Naive B cell (primary cell): Measurements from ENCODE around the gene SNX2. TPM values are rescaled to one million over a fixed set of nuclear protein-coding genes. Genes with fewer than 3 reads are reported as not detected.
"Not testable (repeated sequence)": the region's sequence is repeated elsewhere in the genome, so short reads cannot be mapped to it uniquely, and the experiment has no call there.

Source experiments
- ATAC-seq, 2 donors: fragments of 150-1000 bp; cut with Tn5 transposase; 2 replicates each; pipeline ENCODE4 v1.10.0; 2021; ENCODE audit warnings: low read depth in 2 of 2, mild to moderate bottlenecking in 2 of 2, moderate library complexity in 2 of 2
- DNase-seq: peaks from one replicate; pipeline ENCODE4 v3.0.0; 2022
- H3K27ac Mint-ChIP-seq, 6 donors: one replicate each; pipeline ENCODE4 v1.8.0; 2020 to 2022; ENCODE audit warnings: mild to moderate bottlenecking in 6 of 6, mixed read lengths in 6 of 6, moderate library complexity in 5 of 6, inconsistent platforms in 2 of 6
- H3K27me3 Mint-ChIP-seq, 3 donors: one replicate each; pipeline ENCODE4 v1.8.0; 2021 to 2022; ENCODE audit warnings: mixed read lengths in 3 of 3, mild to moderate bottlenecking in 1 of 3
- H3K36me3 Mint-ChIP-seq, 2 donors: one replicate each; pipeline ENCODE4 v1.8.0; 2020 to 2022; ENCODE audit warnings: mixed read lengths in 2 of 2, inconsistent platforms in 1 of 2, mild to moderate bottlenecking in 1 of 2
- H3K4me1 Mint-ChIP-seq, 3 donors: one replicate each; pipeline ENCODE4 v1.8.0; 2020 to 2022; ENCODE audit warnings: mixed read lengths in 3 of 3, inconsistent platforms in 1 of 3, mild to moderate bottlenecking in 1 of 3, moderate library complexity in 1 of 3
- H3K4me3 Mint-ChIP-seq, 8 donors: one replicate each; pipeline ENCODE4 v1.8.0; 2020 to 2022; ENCODE audit warnings: mild to moderate bottlenecking in 8 of 8, mixed read lengths in 8 of 8, moderate library complexity in 8 of 8, inconsistent platforms in 2 of 8
- H3K9me3 Mint-ChIP-seq, 7 donors: one replicate each; pipeline ENCODE4 v1.8.0; 2020 to 2022; ENCODE audit warnings: mixed read lengths in 7 of 7, mild to moderate bottlenecking in 5 of 7, inconsistent platforms in 2 of 7, moderate library complexity in 1 of 7
- polyA plus RNA-seq, 6 donors: library from polyadenylated mRNA; unstranded; fragments of 300-500 nt; fragmentation: Illumina TruSeq; gene quantifications; one replicate each; pipeline ENCODE4 v1.2.3, GENCODE V29; 2021; ENCODE audit warnings: low read depth in 6 of 6

Gene SNX2
- polyA plus RNA-seq, 6 donors from 2014 or later = 457 to 756 (median 632) TPM

GRCh38 chr5:122755783-122756182, 19.1 kb upstream of the SNX2 start:
- H3K9me3 Mint-ChIP-seq = no peaks in the 10 kb centered on the region
- peaks cover 20 to 30% (median 26%) of the 10 kb centered on the region in 3 donors for H3K4me1 Mint-ChIP-seq
- peaks cover 0 to 7% (median 0%) of the 10 kb centered on the region in 3 donors for H3K27me3 Mint-ChIP-seq
- H3K27ac Mint-ChIP-seq = peak overlapping the region in 1 of 6 donors; percentile 49
- DNase-seq (no peak), ATAC-seq (no peak)
- H3K36me3 Mint-ChIP-seq = no peaks in the 10 kb centered on the region
- H3K4me3 Mint-ChIP-seq = no peak overlapping the region

GRCh38 chr5:122756264-122756911, 18.5 kb upstream of the SNX2 start:
- Mint-ChIP-seq H3K27me3 (peaks cover 0 to 3% (median 0%) of the 10 kb centered on the region in 3 donors), H3K4me1 (peaks cover 16 to 24% (median 21%) of the 10 kb centered on the region in 3 donors), H3K27ac (no peak overlapping the region), H3K9me3 (no peaks in the 10 kb centered on the region), H3K36me3 (no peaks in the 10 kb centered on the region), H3K4me3 (no peak overlapping the region)
- peak; percentile 33 for DNase-seq
- peak; percentile 91 to 98 for ATAC-seq

GRCh38 chr5:122757285-122757684, 17.6 kb upstream of the SNX2 start:
- peak overlapping the region in 1 of 6 donors; percentile 34 for H3K27ac Mint-ChIP-seq
- ATAC-seq (no peak), DNase-seq (no peak)
- no peak overlapping the region for H3K4me3 Mint-ChIP-seq
- H3K4me1 Mint-ChIP-seq = peaks cover 12 to 18% (median 15%) of the 10 kb centered on the region in 3 donors
- H3K36me3 Mint-ChIP-seq = no peaks in the 10 kb centered on the region
- no peaks in the 10 kb centered on the region for H3K27me3 Mint-ChIP-seq
- no peaks in the 10 kb centered on the region for H3K9me3 Mint-ChIP-seq

GRCh38 chr5:122759241-122760070, 15.4 kb upstream of the SNX2 start:
- Mint-ChIP-seq H3K4me3 (no peak overlapping the region), H3K27me3 (no peaks in the 10 kb centered on the region), H3K4me1 (peaks cover 12 to 18% (median 12%) of the 10 kb centered on the region in 3 donors), H3K27ac (peak overlapping the region in 1 of 6 donors; percentile 39), H3K36me3 (no peaks in the 10 kb centered on the region), H3K9me3 (no peaks in the 10 kb centered on the region)
- ATAC-seq (no peak), DNase-seq (no peak)

GRCh38 chr5:122760236-122760635, 14.6 kb upstream of the SNX2 start:
- no peaks in the 10 kb centered on the region for H3K27me3 Mint-ChIP-seq
- H3K36me3 Mint-ChIP-seq = no peaks in the 10 kb centered on the region
- H3K9me3 Mint-ChIP-seq = no peaks in the 10 kb centered on the region
- DNase-seq (no peak), ATAC-seq (no peak)
- H3K4me1 Mint-ChIP-seq = peaks cover 12 to 18% (median 12%) of the 10 kb centered on the region in 3 donors
- no peak overlapping the region for H3K4me3 Mint-ChIP-seq
- H3K27ac Mint-ChIP-seq = peak overlapping the region in 2 of 6 donors; percentile 23 to 39

GRCh38 chr5:122761115-122761514, 13.8 kb upstream of the SNX2 start:
- H3K4me1 Mint-ChIP-seq = peaks cover 5 to 12% (median 5%) of the 10 kb centered on the region in 3 donors
- H3K4me3 Mint-ChIP-seq = no peak overlapping the region
- H3K36me3 Mint-ChIP-seq = no peaks in the 10 kb centered on the region
- no peaks in the 10 kb centered on the region for H3K9me3 Mint-ChIP-seq
- H3K27ac Mint-ChIP-seq = peak overlapping the region in 1 of 6 donors; percentile 24
- no peak for ATAC-seq
- DNase-seq = no peak
- no peaks in the 10 kb centered on the region for H3K27me3 Mint-ChIP-seq

GRCh38 chr5:122761896-122762295, 13.0 kb upstream of the SNX2 start:
- not testable (repeated sequence) for H3K27ac Mint-ChIP-seq, H3K4me3 Mint-ChIP-seq

GRCh38 chr5:122766130-122766529, 8.8 kb upstream of the SNX2 start:
- Mint-ChIP-seq H3K27me3 (peaks cover 0 to 13% (median 0%) of the 10 kb centered on the region in 3 donors), H3K36me3 (no peaks in the 10 kb centered on the region), H3K9me3 (peaks cover 0 to 1% (median 0%) of the 10 kb centered on the region in 7 donors), H3K27ac (no peak overlapping the region), H3K4me1 (no peaks in the 10 kb centered on the region), H3K4me3 (no peak overlapping the region)
- ATAC-seq = no peak
- no peak for DNase-seq

More at GRCh38 chr5:122761896-122762295, 13.0 kb upstream of the SNX2 start:
- H3K4me1 Mint-ChIP-seq, ATAC-seq, H3K27me3 Mint-ChIP-seq, H3K36me3 Mint-ChIP-seq, DNase-seq, H3K9me3 Mint-ChIP-seq: not testable (repeated sequence)

- H3K27ac Mint-ChIP-seq = peak overlapping the region in 1 of 6 donors; percentile 28
- peaks cover 0 to 1% (median 0%) of the 10 kb centered on the region in 7 donors for H3K9me3 Mint-ChIP-seq
- DNase-seq (no peak), ATAC-seq (no peak)
- peaks cover 7 to 21% (median 17%) of the 10 kb centered on the region in 3 donors for H3K4me1 Mint-ChIP-seq
- H3K27me3 Mint-ChIP-seq = peaks cover 0 to 13% (median 4%) of the 10 kb centered on the region in 3 donors
- peaks cover 1 to 3% of the 10 kb centered on the region in 2 donors for H3K36me3 Mint-ChIP-seq
- H3K4me3 Mint-ChIP-seq = no peak overlapping the region
Measured at GRCh38 chr5:122770477-122770876, 4.4 kb upstream of the SNX2 start.

- H3K27ac Mint-ChIP-seq = peak overlapping the region in 2 of 6 donors; percentile 2 to 37
- peaks cover 0 to 13% (median 4%) of the 10 kb centered on the region in 3 donors for H3K27me3 Mint-ChIP-seq
- peaks cover 0 to 1% (median 0%) of the 10 kb centered on the region in 7 donors for H3K9me3 Mint-ChIP-seq
- ATAC-seq (no peak), DNase-seq (no peak)
- peaks cover 8 to 16% of the 10 kb centered on the region in 2 donors for H3K36me3 Mint-ChIP-seq
- H3K4me1 Mint-ChIP-seq = peaks cover 10 to 21% (median 17%) of the 10 kb centered on the region in 3 donors
- peak overlapping the region in 1 of 8 donors; percentile 94 for H3K4me3 Mint-ChIP-seq
Measured at GRCh38 chr5:122772446-122772845, 2.4 kb upstream of the SNX2 start.

GRCh38 chr5:122773619-122774018, 1.3 kb upstream of the SNX2 start:
- H3K9me3 Mint-ChIP-seq = no peaks in the 10 kb centered on the region
- H3K27ac Mint-ChIP-seq = peak overlapping the region in 5 of 6 donors; percentile 52 to 99 (median 57)
- H3K27me3 Mint-ChIP-seq = peaks cover 0 to 13% (median 4%) of the 10 kb centered on the region in 3 donors
- H3K4me3 Mint-ChIP-seq = peak overlapping the region in 7 of 8 donors; percentile 44 to 97 (median 64)
- peaks cover 8 to 21% of the 10 kb centered on the region in 2 donors for H3K36me3 Mint-ChIP-seq
- DNase-seq (no peak), ATAC-seq (no peak)
- H3K4me1 Mint-ChIP-seq = peaks cover 20 to 31% (median 27%) of the 10 kb centered on the region in 3 donors

GRCh38 chr5:122774519-122774860, 390 bp upstream of the SNX2 start:
- ATAC-seq (peak; percentile 4 to 5), DNase-seq (no peak)
- H3K4me3 Mint-ChIP-seq = peak overlapping the region; percentile 94 to 100 (median 98)
- H3K36me3 Mint-ChIP-seq = peaks cover 8 to 27% of the 10 kb centered on the region in 2 donors
- H3K9me3 Mint-ChIP-seq = peaks cover 0 to 2% (median 0%) of the 10 kb centered on the region in 7 donors
- peak overlapping the region; percentile 97 to 100 (median 100) for H3K27ac Mint-ChIP-seq
- H3K4me1 Mint-ChIP-seq = peaks cover 29 to 40% (median 35%) of the 10 kb centered on the region in 3 donors
- H3K27me3 Mint-ChIP-seq = peaks cover 0 to 12% (median 4%) of the 10 kb centered on the region in 3 donors
